Muscle layer of duodenum (tissue), 2 donors: ENCODE data around the gene C4A.

Experiments
- H3K27ac ChIP-seq: one replicate; pipeline ENCODE4 v1.7.0; 2013; ENCODE audit warnings: mild to moderate bottlenecking, low read length
- H3K27me3 ChIP-seq: one replicate; pipeline ENCODE4 v1.7.0; 2013; ENCODE audit warnings: low read depth, mild to moderate bottlenecking, control low read depth, low read length
- H3K36me3 ChIP-seq, 2 donors: one replicate each; pipeline ENCODE4 v1.7.0; 2013; ENCODE audit warnings: low read length in 2 of 2, control low read depth in 1 of 2, mild to moderate bottlenecking in 1 of 2; ENCODE audit not compliant: insufficient read depth in 2 of 2, control insufficient read depth in 1 of 2
- H3K4me1 ChIP-seq, 2 donors: one replicate each; pipeline ENCODE4 v1.7.0; 2013; ENCODE audit warnings: low read length in 2 of 2, mild to moderate bottlenecking in 2 of 2, control low read depth in 1 of 2, moderate library complexity in 1 of 2; ENCODE audit not compliant: insufficient read depth in 2 of 2, control insufficient read depth in 1 of 2
- H3K4me3 ChIP-seq, 2 donors: one replicate each; pipeline ENCODE4 v1.7.0; 2013; ENCODE audit warnings: low read length in 2 of 2, low read depth in 1 of 2, mild to moderate bottlenecking in 1 of 2
- H3K9me3 ChIP-seq, 2 donors: one replicate each; pipeline ENCODE4 v1.7.0; 2013; ENCODE audit warnings: low read length in 2 of 2, control low read depth in 1 of 2, mild to moderate bottlenecking in 1 of 2; ENCODE audit not compliant: control insufficient read depth in 1 of 2
- donor health status: healthy.

The C4A gene

GRCh38 chr6:31961616-31962015, 20.2 kb upstream of the C4A start:
- H3K9me3 ChIP-seq, result no peaks in the 10 kb centered on the region
- H3K36me3 ChIP-seq, result peaks cover 64 to 69% of the 10 kb centered on the region in 2 donors
- no peak overlapping the region for H3K4me3 ChIP-seq
- no peaks in the 10 kb centered on the region for H3K27me3 ChIP-seq
- H3K4me1 ChIP-seq, result peaks cover 14 to 21% of the 10 kb centered on the region in 2 donors
- H3K27ac ChIP-seq, result no peak overlapping the region

- no peaks in the 10 kb centered on the region for H3K9me3 ChIP-seq
- peaks cover 8% of the 10 kb centered on the region in 2 donors for H3K4me1 ChIP-seq
- no peak overlapping the region for H3K4me3 ChIP-seq
- no peaks in the 10 kb centered on the region for H3K27me3 ChIP-seq
- peaks cover 67 to 85% of the 10 kb centered on the region in 2 donors for H3K36me3 ChIP-seq
- no peak overlapping the region for H3K27ac ChIP-seq
Measured at GRCh38 chr6:31963921-31964320, 17.9 kb upstream of the C4A start.

- peaks cover 0 to 4% of the 10 kb centered on the region in 2 donors for H3K4me1 ChIP-seq
- H3K4me3 ChIP-seq, result no peak overlapping the region
- H3K27ac ChIP-seq, result no peak overlapping the region
- H3K9me3 ChIP-seq, result no peaks in the 10 kb centered on the region
- H3K36me3 ChIP-seq, result peaks cover 74 to 96% of the 10 kb centered on the region in 2 donors
- H3K27me3 ChIP-seq, result no peaks in the 10 kb centered on the region
Measured at GRCh38 chr6:31965700-31966099, 16.2 kb upstream of the C4A start.

GRCh38 chr6:31966506-31966905, 15.4 kb upstream of the C4A start:
- Histone ChIP-seq H3K27me3 (no peaks in the 10 kb centered on the region), H3K27ac (no peak overlapping the region), H3K9me3 (no peaks in the 10 kb centered on the region), H3K4me3 (no peak overlapping the region), H3K36me3 (peaks cover 66 to 90% of the 10 kb centered on the region in 2 donors), H3K4me1 (peaks cover 0 to 12% of the 10 kb centered on the region in 2 donors)

- H3K4me3 ChIP-seq, result no peak overlapping the region
- no peak overlapping the region for H3K27ac ChIP-seq
- no peaks in the 10 kb centered on the region for H3K9me3 ChIP-seq
- H3K36me3 ChIP-seq, result peaks cover 59 to 88% of the 10 kb centered on the region in 2 donors
- H3K4me1 ChIP-seq, result peaks cover 0 to 14% of the 10 kb centered on the region in 2 donors
- no peaks in the 10 kb centered on the region for H3K27me3 ChIP-seq
Measured at GRCh38 chr6:31966997-31967925, 14.6 kb upstream of the C4A start.

- Histone ChIP-seq H3K4me1 (peaks cover 0 to 18% of the 10 kb centered on the region in 2 donors), H3K9me3 (no peaks in the 10 kb centered on the region), H3K36me3 (peaks cover 52 to 88% of the 10 kb centered on the region in 2 donors), H3K4me3 (no peak overlapping the region), H3K27me3 (no peaks in the 10 kb centered on the region), H3K27ac (no peak overlapping the region)
Measured at GRCh38 chr6:31967926-31968320, 13.9 kb upstream of the C4A start.

- Histone ChIP-seq H3K4me3 (no peak overlapping the region), H3K9me3 (no peaks in the 10 kb centered on the region), H3K4me1 (peaks cover 1 to 22% of the 10 kb centered on the region in 2 donors), H3K36me3 (peaks cover 48 to 84% of the 10 kb centered on the region in 2 donors), H3K27ac (no peak overlapping the region), H3K27me3 (no peaks in the 10 kb centered on the region)
Measured at GRCh38 chr6:31968326-31968725, 13.5 kb upstream of the C4A start.

- Histone ChIP-seq H3K9me3 (no peaks in the 10 kb centered on the region), H3K4me1 (peaks cover 6 to 26% of the 10 kb centered on the region in 2 donors), H3K27me3 (no peaks in the 10 kb centered on the region), H3K36me3 (peaks cover 42 to 77% of the 10 kb centered on the region in 2 donors), H3K27ac (no peak overlapping the region), H3K4me3 (no peak overlapping the region)
Measured at GRCh38 chr6:31968791-31969711, 12.8 kb upstream of the C4A start.

- no peaks in the 10 kb centered on the region for H3K27me3 ChIP-seq
- H3K9me3 ChIP-seq, result no peaks in the 10 kb centered on the region
- H3K36me3 ChIP-seq, result peaks cover 35 to 70% of the 10 kb centered on the region in 2 donors
- H3K4me3 ChIP-seq, result peak overlapping the region in 1 of 2 donors; percentile 97
- peaks cover 6 to 26% of the 10 kb centered on the region in 2 donors for H3K4me1 ChIP-seq
- H3K27ac ChIP-seq, result peak overlapping the region; percentile 39
Measured at GRCh38 chr6:31969712-31970603, 11.9 kb upstream of the C4A start.

GRCh38 chr6:31970604-31971271, 11.1 kb upstream of the C4A start:
- H3K9me3 ChIP-seq, result no peaks in the 10 kb centered on the region
- peak overlapping the region; percentile 85 to 97 for H3K4me3 ChIP-seq
- H3K27ac ChIP-seq, result peak overlapping the region; percentile 99
- H3K36me3 ChIP-seq, result peaks cover 28 to 63% of the 10 kb centered on the region in 2 donors
- H3K4me1 ChIP-seq, result peaks cover 6 to 26% of the 10 kb centered on the region in 2 donors
- H3K27me3 ChIP-seq, result no peaks in the 10 kb centered on the region
